VCaP (cell line): ENCODE results near the gene CDH15.
"Not testable (repeated sequence)": the region's sequence is repeated elsewhere in the genome, so short reads cannot be mapped to it uniquely, and the experiment has no call there.

Experiments used
- H3K27ac ChIP-seq: fragments of 450-650 bp; 2 replicates; pipeline ENCODE4 v1.5.1; 2017
- TF ChIP-seq, protein P1 (sequence below): fragments of 450-650 bp; conservative IDR thresholded peaks from 2 replicates; pipeline ENCODE4 v1.5.1; 2017; ENCODE audit warnings: mild to moderate bottlenecking, moderate library complexity

Gene CDH15

DNA sequence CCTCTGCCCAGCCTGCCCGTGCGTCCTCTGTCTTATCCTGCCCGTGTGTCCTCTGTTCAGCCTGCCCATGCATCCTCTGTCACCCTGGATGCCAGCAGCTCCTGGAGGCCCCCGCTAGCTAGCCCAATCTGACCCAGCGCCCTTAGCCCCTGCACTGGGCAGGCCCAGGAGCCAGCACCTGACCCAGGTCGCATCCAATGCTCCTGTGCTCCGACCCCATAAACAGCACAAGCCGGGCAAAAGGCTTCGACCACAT is 13.1 kb downstream of the CDH15 start:
- TF ChIP-seq, protein P1, sequence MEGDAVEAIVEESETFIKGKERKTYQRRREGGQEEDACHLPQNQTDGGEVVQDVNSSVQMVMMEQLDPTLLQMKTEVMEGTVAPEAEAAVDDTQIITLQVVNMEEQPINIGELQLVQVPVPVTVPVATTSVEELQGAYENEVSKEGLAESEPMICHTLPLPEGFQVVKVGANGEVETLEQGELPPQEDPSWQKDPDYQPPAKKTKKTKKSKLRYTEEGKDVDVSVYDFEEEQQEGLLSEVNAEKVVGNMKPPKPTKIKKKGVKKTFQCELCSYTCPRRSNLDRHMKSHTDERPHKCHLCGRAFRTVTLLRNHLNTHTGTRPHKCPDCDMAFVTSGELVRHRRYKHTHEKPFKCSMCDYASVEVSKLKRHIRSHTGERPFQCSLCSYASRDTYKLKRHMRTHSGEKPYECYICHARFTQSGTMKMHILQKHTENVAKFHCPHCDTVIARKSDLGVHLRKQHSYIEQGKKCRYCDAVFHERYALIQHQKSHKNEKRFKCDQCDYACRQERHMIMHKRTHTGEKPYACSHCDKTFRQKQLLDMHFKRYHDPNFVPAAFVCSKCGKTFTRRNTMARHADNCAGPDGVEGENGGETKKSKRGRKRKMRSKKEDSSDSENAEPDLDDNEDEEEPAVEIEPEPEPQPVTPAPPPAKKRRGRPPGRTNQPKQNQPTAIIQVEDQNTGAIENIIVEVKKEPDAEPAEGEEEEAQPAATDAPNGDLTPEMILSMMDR: no peak
- H3K27ac ChIP-seq: no peak overlapping the region

DNA sequence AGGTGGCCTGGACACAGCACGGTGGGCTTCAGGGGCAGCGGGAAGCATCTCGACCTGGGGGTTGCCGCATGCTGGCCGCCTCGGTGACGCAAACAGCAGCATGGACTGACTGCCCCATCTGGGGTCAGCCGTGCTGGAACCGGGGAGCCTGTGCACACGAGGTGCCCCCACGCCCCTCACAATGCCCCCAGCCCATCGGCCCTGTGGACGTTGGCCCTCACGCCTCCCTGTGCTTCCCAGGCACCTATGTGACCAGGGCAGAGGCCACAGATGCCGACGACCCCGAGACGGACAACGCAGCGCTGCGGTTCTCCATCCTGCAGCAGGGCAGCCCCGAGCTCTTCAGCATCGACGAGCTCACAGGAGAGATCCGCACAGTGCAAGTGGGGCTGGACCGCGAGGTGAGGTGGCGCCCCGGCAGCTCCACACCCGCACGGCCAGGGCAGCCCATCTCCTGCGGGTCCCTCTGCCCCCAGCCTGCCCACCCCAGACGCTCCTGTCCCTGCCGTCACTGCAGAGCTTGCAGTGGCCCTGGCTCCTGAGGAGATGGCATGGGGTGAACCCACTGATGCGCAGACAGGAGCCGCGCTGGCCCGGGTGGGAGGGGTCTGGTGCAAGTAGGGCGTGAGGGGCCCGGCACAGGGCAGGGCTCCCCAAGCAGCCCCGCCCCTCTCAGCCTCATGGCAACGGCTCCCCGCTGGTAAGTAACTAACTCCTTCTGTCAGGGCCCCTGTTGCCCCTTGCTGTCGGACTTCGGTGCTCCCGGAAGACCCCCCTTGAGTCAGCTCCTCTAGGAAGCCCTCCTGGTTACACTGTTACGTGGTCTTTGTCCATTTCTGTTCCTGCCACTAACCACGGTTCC is 13.6 kb downstream of the CDH15 start:
- TF ChIP-seq, protein P1: no peak
- H3K27ac ChIP-seq: no peak overlapping the region

DNA sequence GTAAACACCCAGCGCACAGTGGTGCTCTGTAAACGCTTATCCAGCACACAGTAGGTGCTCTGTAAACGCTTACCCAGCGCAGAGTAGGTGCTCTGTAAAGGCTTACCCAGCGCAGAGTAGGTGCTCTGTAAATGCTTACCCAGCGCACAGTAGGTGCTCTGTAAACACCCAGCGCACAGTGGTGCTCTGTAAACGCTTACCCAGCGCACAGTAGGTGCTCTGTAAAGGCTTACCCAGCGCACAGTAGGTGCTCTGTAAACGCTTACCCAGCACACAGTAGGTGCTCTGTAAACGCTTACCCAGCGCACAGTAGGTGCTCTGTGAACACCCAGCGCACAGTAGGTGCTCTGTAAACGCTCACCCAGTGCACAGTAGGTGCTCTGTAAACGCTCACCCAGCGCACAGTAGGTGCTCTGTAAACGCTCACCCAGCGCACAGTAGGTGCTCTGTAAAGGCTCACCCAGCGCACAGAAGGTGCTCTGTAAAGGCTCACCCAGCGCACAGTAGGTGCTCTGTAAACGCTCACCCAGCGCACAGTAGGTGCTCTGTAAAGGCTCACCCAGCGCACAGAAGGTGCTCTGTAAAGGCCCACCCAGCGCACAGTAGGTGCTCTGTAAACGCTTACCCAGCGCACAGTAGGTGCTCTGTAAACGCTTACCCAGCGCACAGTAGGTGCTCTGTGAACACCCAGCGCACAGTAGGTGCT is 14.5 kb downstream of the CDH15 start:
- H3K27ac ChIP-seq: not testable (repeated sequence)

DNA sequence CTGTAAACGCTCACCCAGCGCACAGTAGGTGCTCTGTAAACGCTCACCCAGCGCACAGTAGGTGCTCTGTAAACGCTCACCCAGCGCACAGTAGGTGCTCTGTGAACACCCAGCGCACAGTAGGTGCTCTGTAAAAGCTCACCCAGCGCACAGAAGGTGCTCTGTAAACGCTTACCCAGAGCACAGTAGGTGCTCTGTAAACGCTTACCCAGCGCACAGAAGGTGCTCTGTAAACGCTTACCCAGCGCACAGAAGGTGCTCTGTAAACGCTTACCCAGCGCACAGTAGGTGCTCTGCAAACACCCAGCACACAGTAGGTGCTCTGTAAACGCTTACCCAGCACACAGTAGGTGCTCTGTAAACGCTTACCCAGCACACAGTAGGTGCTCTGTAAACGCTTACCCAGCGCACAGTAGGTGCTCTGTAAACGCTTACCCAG is 15.1 kb downstream of the CDH15 start:
- not testable (repeated sequence) for H3K27ac ChIP-seq

DNA sequence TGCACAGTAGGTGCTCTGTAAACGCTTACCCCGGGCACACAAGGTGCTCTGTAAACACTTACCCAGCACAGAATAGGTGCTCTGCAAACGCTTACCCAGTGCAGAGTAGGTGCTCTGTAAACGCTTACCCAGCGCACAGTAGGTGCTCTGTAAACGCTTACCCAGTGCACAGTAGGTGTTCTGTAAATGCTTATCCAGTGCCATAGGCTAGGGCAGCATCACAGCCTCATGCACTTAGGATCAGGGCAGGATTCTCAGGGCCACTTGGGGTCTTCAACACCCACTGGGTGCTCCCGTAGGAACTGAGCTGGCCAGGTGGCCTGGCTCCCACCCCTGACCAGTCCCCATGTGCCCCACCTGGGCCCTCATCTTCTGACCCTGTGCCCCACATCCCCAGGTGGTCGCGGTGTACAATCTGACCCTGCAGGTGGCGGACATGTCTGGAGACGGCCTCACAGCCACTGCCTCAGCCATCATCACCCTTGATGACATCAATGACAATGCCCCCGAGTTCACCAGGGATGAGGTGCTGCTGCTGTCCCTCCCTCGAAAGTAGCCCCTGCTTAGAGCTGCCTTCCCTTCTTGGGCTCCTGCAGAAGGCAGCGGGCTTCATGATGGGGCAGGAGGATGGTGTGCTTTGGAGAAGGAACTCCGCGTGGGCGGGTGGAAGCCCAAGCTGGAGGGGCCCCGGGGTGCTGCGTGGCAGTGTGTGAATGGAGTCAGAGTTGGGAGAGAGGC is 15.7 kb downstream of the CDH15 start:
- no peak overlapping the region for H3K27ac ChIP-seq
- TF ChIP-seq, protein P1: no peak

DNA sequence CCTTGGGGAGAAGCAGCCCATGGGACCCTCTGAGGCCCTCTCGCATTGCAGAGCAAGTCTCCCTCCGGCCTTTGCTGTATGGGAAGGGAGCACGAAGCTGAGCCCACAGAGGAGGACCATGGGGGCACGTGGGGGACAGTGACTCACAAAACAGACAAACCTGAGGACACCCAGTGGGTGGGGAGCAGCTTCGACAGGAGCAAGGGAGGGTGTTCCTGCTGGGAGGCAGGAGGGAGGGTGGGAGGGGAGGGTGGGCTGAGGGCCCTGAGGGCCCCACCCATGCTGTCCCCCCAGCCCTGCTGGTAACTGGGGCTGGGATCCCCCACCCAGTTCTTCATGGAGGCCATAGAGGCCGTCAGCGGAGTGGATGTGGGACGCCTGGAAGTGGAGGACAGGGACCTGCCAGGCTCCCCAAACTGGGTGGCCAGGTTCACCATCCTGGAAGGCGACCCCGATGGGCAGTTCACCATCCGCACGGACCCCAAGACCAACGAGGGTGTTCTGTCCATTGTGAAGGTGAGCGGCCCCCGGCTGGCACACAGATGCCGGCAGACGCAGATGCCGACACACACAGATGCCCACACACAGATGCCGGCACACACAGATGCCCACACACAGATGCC is 16.3 kb downstream of the CDH15 start:
- TF ChIP-seq, protein P1: no peak
- H3K27ac ChIP-seq: no peak overlapping the region

DNA sequence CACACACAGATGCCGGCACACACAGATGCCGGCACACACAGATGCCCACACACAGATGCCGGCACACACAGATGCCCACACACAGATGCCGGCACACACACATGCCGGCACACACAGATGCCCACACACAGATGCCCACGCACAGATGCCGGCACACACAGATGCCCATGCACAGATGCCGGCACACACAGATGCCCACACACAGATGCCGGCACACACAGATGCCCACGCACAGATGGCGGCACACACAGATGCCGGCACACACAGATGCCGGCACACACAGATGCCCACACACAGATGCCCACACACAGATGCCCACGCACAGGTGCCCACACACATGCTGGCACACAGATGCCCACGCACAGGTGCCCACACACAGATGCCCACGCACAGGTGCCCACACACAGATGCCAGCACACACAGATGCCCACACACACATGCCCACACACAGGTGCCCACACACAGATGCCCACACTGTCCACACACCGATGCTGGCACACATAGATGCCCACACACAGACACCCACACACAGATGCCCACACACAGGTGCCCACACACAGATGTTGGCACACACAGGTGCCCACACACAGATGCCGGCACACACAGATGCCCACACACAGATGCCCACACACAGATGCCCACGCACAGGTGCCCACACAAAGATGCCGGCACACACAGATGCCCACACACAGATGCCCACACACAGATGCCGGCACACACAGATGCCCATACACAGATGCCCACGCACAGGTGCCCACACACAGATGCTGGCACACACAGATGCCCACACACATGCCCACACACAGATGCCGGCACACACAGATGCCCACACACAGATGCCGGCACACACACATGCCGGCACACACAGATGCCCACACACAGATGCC is 17.2 kb downstream of the CDH15 start:
- H3K27ac ChIP-seq: not testable (repeated sequence)

DNA sequence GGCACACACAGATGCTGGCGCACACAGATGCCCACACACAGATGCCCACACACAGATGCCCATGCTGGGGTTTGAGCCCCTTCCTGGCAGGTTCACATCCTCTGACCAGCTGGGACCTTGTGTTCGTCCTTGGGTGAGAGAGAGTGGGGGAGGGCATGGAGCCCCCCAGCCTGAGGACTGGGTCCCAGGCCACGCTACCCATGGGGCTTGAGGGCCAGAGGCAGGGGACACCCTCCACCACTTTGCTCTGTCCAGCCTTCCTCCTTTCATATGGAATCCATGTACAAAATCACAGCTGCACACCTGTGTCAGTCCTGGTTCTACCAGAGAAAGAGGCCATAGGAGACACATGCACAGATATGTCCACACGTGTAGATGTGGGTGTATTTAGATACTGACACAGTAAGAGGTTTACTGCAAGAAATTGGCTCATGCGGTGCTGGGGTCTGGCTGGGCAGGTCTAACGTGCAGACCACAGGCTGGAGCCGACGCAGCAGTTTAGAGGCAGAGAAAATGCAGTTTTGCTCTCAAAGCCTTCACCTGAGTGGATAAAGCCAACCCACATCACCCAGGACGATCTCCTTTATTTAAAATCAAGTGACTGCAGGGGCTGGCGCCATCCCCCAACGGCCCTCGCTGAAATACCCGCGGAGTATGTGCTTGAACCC is 17.9 kb downstream of the CDH15 start:
- H3K27ac ChIP-seq: no peak overlapping the region
- TF ChIP-seq, protein P1: no peak
